Testis (tissue), 3 donors: ENCODE measurements around the gene NUCKS1. TPM values are rescaled to one million over a fixed set of nuclear protein-coding genes. Genes with fewer than 3 reads are reported as not detected.

Experiments used
- DNase-seq: peaks from one replicate; pipeline ENCODE4 v3.0.0-alpha.2; 2019
- H3K27ac ChIP-seq, 2 donors: fragments of 200-600 bp; sonication (generic); one replicate each; pipeline ENCODE4 v1.5.1; 2019
- H3K27me3 ChIP-seq: fragments of 200-600 bp; sonication (generic); one replicate; pipeline ENCODE4 v1.5.1; 2019
- H3K36me3 ChIP-seq: fragments of 200-600 bp; sonication (generic); one replicate; pipeline ENCODE4 v1.5.1; 2017; ENCODE audit warnings: low read depth; ENCODE audit errors: missing control alignments
- H3K4me1 ChIP-seq: fragments of 200-600 bp; sonication (generic); one replicate; pipeline ENCODE4 v1.5.1; 2019
- H3K4me3 ChIP-seq, 2 donors: fragments of 200-600 bp; sonication (generic); one replicate each; pipeline ENCODE4 v1.5.1; 2017 to 2019
- H3K9me3 ChIP-seq: fragments of 200-600 bp; sonication (generic); one replicate; pipeline ENCODE4 v1.5.1; 2017
- POLR2A ChIP-seq: fragments of 450-650 bp; IDR thresholded peaks from one replicate; pipeline ENCODE4 v1.6.1; 2017; ENCODE audit warnings: antibody characterized with exemption, mild to moderate bottlenecking, moderate library complexity
- whole genome bisulfite sequencing, 2 donors: methylation state at CpG; one replicate each; pipeline ENCODE4 v1.1.5; 2018; 5-methylcytosine and 5-hydroxymethylcytosine counted together
- intact Hi-C: fragments of 100-400 bp; cut with DNase I; formaldehyde crosslinking; loops from one replicate; pipeline ENCODE4 v1.15.1; 2023; ENCODE audit warnings: low total_unique reads
- polyA plus RNA-seq: library from polyadenylated mRNA; stranded (reverse); fragments of 350-450 nt; fragmentation: Illumina TruSeq; extraction: RNeasy Lipid Tissue Mini Kit (QIAGEN cat#74804); gene quantifications from one replicate; pipeline ENCODE4 v1.2.3, GENCODE V29; 2014; ENCODE audit warnings: low read depth, low replicate concordance; ENCODE audit not compliant: insufficient read depth
- total RNA-seq, 2 donors: library from RNA; depleted of rRNA; stranded (reverse); fragments of >200 nt; gene quantifications; one replicate each; pipeline ENCODE4 v1.2.3, GENCODE V29; 2016
- TF ChIP-seq, protein P1 (sequence below), 3 experiments: fragments of 450-650 bp in 2 of 3; fragments of 200-600 bp in 1 of 3; sonication (generic) in 1 of 3; IDR thresholded peaks; one replicate each; pipeline ENCODE4 v1.5.1; 2016 to 2019; ENCODE audit warnings: antibody characterized with exemption in 3 of 3, mild to moderate bottlenecking in 2 of 3, moderate library complexity in 1 of 3

NUCKS1 gene
- total and polyA plus RNA-seq, 3 donors from 2014 or later = 57.7 to 98.6 (median 66.3) TPM

DNA sequence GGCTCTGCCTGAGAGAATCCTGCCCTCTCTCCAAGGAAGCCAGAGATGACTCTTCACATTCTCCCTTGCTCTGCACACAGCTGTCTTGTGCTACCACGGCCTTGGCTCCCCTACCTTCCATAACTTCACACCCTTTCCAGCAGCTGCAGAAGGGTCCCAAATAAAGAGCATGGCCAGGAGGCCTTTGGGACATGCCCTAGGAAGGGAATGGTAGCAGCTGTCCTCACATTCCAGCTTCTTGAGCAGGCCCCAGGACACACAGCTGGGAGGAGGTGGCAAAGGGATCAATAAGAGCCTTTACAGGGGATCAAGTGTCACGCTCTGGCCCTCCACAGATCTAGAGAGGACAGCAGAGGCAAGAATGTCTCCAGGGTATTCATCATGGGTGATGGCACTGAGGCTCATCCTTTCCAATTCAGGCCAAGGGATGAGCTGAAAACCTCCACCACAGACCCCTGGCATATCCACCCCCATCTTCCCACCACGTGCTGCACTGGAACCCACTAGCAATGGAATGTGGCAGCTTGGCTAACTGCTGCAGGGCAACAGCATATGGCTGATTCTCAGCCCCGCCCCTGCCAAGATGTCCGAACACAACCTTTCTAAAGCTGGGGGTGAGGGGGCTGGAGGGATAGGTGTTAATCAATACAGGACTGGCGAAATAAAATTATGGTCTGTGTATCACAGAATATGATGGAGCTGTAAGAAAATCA is 43.1 kb upstream of the NUCKS1 start:
- Histone ChIP-seq H3K4me1 (no peaks in the 10 kb centered on the region), H3K27ac (no peak overlapping the region), H3K4me3 (no peak overlapping the region), H3K36me3 (no peaks in the 10 kb centered on the region), H3K9me3 (no peaks in the 10 kb centered on the region), H3K27me3 (no peaks in the 10 kb centered on the region)
- 67 to 72% methylated on average over 5 to 6 of the region's 6 CpGs for WGBS, 2 donors
- TF ChIP-seq, protein P1, sequence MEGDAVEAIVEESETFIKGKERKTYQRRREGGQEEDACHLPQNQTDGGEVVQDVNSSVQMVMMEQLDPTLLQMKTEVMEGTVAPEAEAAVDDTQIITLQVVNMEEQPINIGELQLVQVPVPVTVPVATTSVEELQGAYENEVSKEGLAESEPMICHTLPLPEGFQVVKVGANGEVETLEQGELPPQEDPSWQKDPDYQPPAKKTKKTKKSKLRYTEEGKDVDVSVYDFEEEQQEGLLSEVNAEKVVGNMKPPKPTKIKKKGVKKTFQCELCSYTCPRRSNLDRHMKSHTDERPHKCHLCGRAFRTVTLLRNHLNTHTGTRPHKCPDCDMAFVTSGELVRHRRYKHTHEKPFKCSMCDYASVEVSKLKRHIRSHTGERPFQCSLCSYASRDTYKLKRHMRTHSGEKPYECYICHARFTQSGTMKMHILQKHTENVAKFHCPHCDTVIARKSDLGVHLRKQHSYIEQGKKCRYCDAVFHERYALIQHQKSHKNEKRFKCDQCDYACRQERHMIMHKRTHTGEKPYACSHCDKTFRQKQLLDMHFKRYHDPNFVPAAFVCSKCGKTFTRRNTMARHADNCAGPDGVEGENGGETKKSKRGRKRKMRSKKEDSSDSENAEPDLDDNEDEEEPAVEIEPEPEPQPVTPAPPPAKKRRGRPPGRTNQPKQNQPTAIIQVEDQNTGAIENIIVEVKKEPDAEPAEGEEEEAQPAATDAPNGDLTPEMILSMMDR (IDR thresholded peaks at IDR 0.05) = no peak
- no peak for TF ChIP-seq POLR2A
- intact Hi-C loops = loop anchor here (10.0 kb wide), 1 partner anchor 182 kb away; no protein-coding TSS in a partner anchor
- no peak for DNase-seq

DNA sequence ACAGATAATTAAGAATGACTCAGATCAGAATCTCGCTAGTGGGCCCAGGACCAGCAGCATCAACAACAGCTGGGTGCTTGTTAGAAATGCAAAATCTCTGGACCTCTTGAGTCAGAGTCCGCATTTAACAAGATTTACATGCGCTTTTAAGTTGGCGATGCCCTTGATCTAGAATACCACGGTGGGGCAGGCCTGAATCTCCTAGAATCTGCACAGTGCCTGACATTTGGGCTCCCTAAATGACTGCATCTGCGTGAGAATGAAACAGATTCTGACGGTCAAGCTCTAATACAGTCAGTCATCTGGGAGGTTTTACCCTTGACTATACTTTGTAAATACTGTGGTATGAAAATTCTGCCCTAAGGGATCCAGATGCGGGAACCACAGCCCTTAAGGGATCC is 42.5 kb upstream of the NUCKS1 start:
- Histone ChIP-seq H3K27ac (no peak overlapping the region), H3K36me3 (no peaks in the 10 kb centered on the region), H3K27me3 (no peaks in the 10 kb centered on the region), H3K4me3 (no peak overlapping the region), H3K9me3 (no peaks in the 10 kb centered on the region), H3K4me1 (no peaks in the 10 kb centered on the region)
- intact Hi-C loops = loop anchor here (10.0 kb wide), 1 partner anchor 182 kb away; no protein-coding TSS in a partner anchor
- TF ChIP-seq, protein P1 (IDR thresholded peaks at IDR 0.05) = no peak
- TF ChIP-seq POLR2A = no peak
- DNase-seq = no peak
- 83 to 86% methylated on average over 8 of the region's 8 CpGs for WGBS, 2 donors

DNA sequence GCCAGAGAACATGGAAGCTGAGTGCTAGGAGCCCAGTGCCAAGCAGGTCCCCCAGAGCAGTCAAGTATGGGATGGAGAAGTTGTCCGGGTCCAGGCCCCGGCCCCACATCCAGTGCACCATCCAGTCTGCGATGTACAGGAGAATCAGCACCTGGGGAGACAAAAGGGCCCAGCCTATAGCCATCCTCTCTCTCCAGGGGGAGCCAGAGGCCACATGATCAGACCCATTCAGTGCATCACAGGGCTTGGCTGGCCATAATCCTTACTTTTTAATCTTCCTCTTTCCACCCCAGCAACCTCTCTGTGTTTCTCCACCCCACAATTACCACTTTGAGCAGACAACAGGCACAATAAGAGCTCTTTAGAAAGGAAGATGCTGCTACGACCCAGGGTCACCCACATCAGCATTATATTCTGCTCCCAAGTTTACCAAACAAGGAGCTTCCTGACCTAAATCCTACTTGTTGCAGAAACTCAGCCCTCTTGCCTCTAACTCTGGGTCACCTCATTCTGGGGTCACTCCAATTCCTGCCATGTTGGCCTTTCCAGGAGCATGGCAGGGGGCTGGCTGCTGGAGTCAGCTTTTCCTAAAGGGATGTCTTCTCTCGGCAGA is 41.7 kb upstream of the NUCKS1 start:
- H3K36me3 ChIP-seq = no peaks in the 10 kb centered on the region
- 63 to 69% methylated on average over 5 of the region's 5 CpGs for WGBS, 2 donors
- H3K4me3 ChIP-seq = no peak overlapping the region
- H3K9me3 ChIP-seq = no peaks in the 10 kb centered on the region
- peak; percentile 79 for DNase-seq
- H3K4me1 ChIP-seq = no peaks in the 10 kb centered on the region
- TF ChIP-seq, protein P1 (IDR thresholded peaks at IDR 0.05) = peak; percentile 40 to 70 (median 51)
- TF ChIP-seq POLR2A = no peak
- intact Hi-C loops = loop anchor here (10.0 kb wide), 1 partner anchor 183 kb away; no protein-coding TSS in a partner anchor
- no peaks in the 10 kb centered on the region for H3K27me3 ChIP-seq
- no peak overlapping the region for H3K27ac ChIP-seq

DNA sequence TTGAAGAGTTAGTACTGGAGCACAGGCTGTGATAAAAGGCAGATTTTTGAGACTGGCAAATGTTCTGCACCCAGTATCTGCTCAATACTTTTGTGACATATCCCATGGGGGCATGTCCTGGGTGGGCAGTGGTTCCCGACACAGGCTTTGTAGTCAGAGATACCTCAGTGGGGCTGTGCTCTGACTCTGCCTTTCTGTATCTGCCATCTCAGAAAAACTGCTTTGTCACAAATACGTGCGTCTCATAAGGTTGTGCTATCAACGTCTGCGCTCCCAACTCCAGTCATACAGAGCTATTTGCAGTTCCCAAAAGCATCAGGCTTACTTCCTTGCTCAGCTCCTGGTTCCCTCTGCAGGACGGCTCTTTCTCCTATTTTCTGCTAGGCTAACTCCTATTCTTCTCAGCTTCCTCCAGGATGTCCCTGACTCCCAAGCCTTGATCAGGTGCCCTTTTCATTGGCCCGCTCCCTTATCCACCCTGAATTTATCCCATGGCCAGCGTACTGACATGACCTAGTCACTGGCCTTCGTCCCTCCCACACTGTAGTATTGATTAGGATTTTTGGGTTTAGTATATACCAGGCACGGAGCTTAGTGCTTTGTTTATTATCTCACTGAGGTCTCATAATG is 37.4 kb upstream of the NUCKS1 start:
- Histone ChIP-seq H3K9me3 (no peaks in the 10 kb centered on the region), H3K4me1 (no peaks in the 10 kb centered on the region), H3K36me3 (no peaks in the 10 kb centered on the region), H3K4me3 (no peak overlapping the region), H3K27ac (no peak overlapping the region), H3K27me3 (no peaks in the 10 kb centered on the region)
- intact Hi-C loops = no loop called here
- no peak for DNase-seq
- TF ChIP-seq, protein P1 (IDR thresholded peaks at IDR 0.05) = no peak
- no peak for TF ChIP-seq POLR2A
- WGBS, 2 donors = 75 to 76% methylated on average over 10 of the region's 10 CpGs
